ENCODE results near the gene CNTNAP2. TPM values are rescaled to one million over a fixed set of nuclear protein-coding genes. Genes with fewer than 3 reads are reported as not detected.
"Not testable (repeated sequence)": the region's sequence is repeated elsewhere in the genome, so short reads cannot be mapped to it uniquely, and the experiment has no call there.

Gene CNTNAP2
- total RNA-seq, 4 donors from 2014 or later = 0.29 to 0.88 (median 0.33) TPM; not detected in 1

- 51 to 65% methylated on average over 3 of the region's 3 CpGs for WGBS, 2 donors
- DNase-seq = no peak
- no peak overlapping the region for H3K4me3 ChIP-seq (replicated peaks in 1 of 3)
- no peaks in the 10 kb centered on the region for H3K36me3 ChIP-seq
- no peaks in the 10 kb centered on the region for H3K27me3 ChIP-seq
- H3K27ac ChIP-seq = no peak overlapping the region
- no peaks in the 10 kb centered on the region for H3K9me3 ChIP-seq
- intact Hi-C loops (cut with DNase I) = no loop called here
- TF ChIP-seq POLR2A (IDR thresholded peaks at IDR 0.05) (no peak), CTCF (IDR thresholded peaks at IDR 0.05) (no peak)
- no peaks in the 10 kb centered on the region for H3K4me1 ChIP-seq
Measured at GRCh38 chr7:147777309-147777708, 1660.7 kb downstream of the CNTNAP2 start.

- no peak for TF ChIP-seq POLR2A (IDR thresholded peaks at IDR 0.05)
- TF ChIP-seq CTCF (IDR thresholded peaks at IDR 0.05) = no peak
- no peak for DNase-seq
- Histone ChIP-seq H3K9me3 (no peaks in the 10 kb centered on the region), H3K4me3 (replicated peaks in 1 of 3) (no peak overlapping the region), H3K36me3 (no peaks in the 10 kb centered on the region), H3K4me1 (no peaks in the 10 kb centered on the region), H3K27me3 (no peaks in the 10 kb centered on the region), H3K27ac (no peak overlapping the region)
- intact Hi-C loops (cut with DNase I) = no loop called here
- 84 to 90% methylated on average over 3 of the region's 3 CpGs for WGBS, 2 donors
Measured at GRCh38 chr7:147779949-147780348, 1663.3 kb downstream of the CNTNAP2 start.

- 67 to 81% methylated on average over 5 of the region's 5 CpGs for WGBS, 2 donors
- Histone ChIP-seq H3K4me1 (no peaks in the 10 kb centered on the region), H3K27ac (no peak overlapping the region), H3K9me3 (no peaks in the 10 kb centered on the region), H3K36me3 (no peaks in the 10 kb centered on the region), H3K27me3 (no peaks in the 10 kb centered on the region), H3K4me3 (replicated peaks in 1 of 3) (no peak overlapping the region)
- no peak for TF ChIP-seq POLR2A (IDR thresholded peaks at IDR 0.05)
- TF ChIP-seq CTCF (IDR thresholded peaks at IDR 0.05) = no peak
- intact Hi-C loops (cut with DNase I) = no loop called here
- no peak for DNase-seq
Measured at GRCh38 chr7:147796581-147796980, 1680.0 kb downstream of the CNTNAP2 start.

GRCh38 chr7:147798001-147798400, 1681.4 kb downstream of the CNTNAP2 start:
- H3K4me1 ChIP-seq = no peaks in the 10 kb centered on the region
- H3K27ac ChIP-seq = no peak overlapping the region
- H3K27me3 ChIP-seq = no peaks in the 10 kb centered on the region
- H3K4me3 ChIP-seq (replicated peaks in 1 of 3) = no peak overlapping the region
- intact Hi-C loops (cut with DNase I) = no loop called here
- DNase-seq = no peak
- 80% methylated on average over 5 of the region's 5 CpGs for WGBS, 2 donors
- H3K36me3 ChIP-seq = no peaks in the 10 kb centered on the region
- no peaks in the 10 kb centered on the region for H3K9me3 ChIP-seq
- TF ChIP-seq POLR2A (IDR thresholded peaks at IDR 0.05) (no peak), CTCF (IDR thresholded peaks at IDR 0.05) (no peak)

GRCh38 chr7:147801762-147802161, 1685.2 kb downstream of the CNTNAP2 start:
- H3K36me3 ChIP-seq; H3K4me3 ChIP-seq (replicated peaks in 1 of 3); H3K4me1 ChIP-seq; DNase-seq; H3K27me3 ChIP-seq; H3K9me3 ChIP-seq; H3K27ac ChIP-seq; intact Hi-C loops (cut with DNase I): not testable (repeated sequence)
- 96% methylated on average over 5 to 7 of the region's 30 CpGs for WGBS, 2 donors

- TF ChIP-seq CTCF (IDR thresholded peaks at IDR 0.05) (no peak), POLR2A (IDR thresholded peaks at IDR 0.05) (no peak)
- H3K9me3 ChIP-seq = no peaks in the 10 kb centered on the region
- H3K36me3 ChIP-seq = no peaks in the 10 kb centered on the region
- no peak for DNase-seq
- no peaks in the 10 kb centered on the region for H3K27me3 ChIP-seq
- H3K4me1 ChIP-seq = no peaks in the 10 kb centered on the region
- 83 to 84% methylated on average over 3 of the region's 3 CpGs for WGBS, 2 donors
- intact Hi-C loops (cut with DNase I) = no loop called here
- H3K4me3 ChIP-seq (replicated peaks in 1 of 3) = no peak overlapping the region
- H3K27ac ChIP-seq = no peak overlapping the region
Measured at GRCh38 chr7:147803151-147803550, 1686.5 kb downstream of the CNTNAP2 start.
